ENCODE results near the gene TADA3.

The TADA3 gene

GRCh38 chr3:9768141-9768775 lies 24.0 kb downstream of the TADA3 start:
- Mint-ChIP-seq H3K27me3 (ENCODE audit: low read depth, poor library complexity) (peaks cover 24% of the 10 kb centered on the region), H3K27ac (no peak overlapping the region), H3K4me1 (peaks cover 17% of the 10 kb centered on the region), H3K4me3 (no peak overlapping the region), H3K9me3 (no peaks in the 10 kb centered on the region), H3K36me3 (ENCODE audit: low read depth) (peaks cover 5% of the 10 kb centered on the region)
- DNase-seq: no peak
- TF ChIP-seq CTCF (IDR thresholded peaks at IDR 0.05): no peak

GRCh38 chr3:9767418-9767817 lies 24.9 kb downstream of the TADA3 start:
- peaks cover 17% of the 10 kb centered on the region for H3K4me1 Mint-ChIP-seq
- no peak overlapping the region for H3K27ac Mint-ChIP-seq
- DNase-seq: no peak

GRCh38 chr3:9765865-9766264 lies 26.4 kb downstream of the TADA3 start:
- TF ChIP-seq CTCF (IDR thresholded peaks at IDR 0.05): no peak
- DNase-seq: no peak
- H3K27ac Mint-ChIP-seq: peak overlapping the region; percentile 25
- H3K36me3 Mint-ChIP-seq (ENCODE audit: low read depth): peaks cover 9% of the 10 kb centered on the region
- no peaks in the 10 kb centered on the region for H3K9me3 Mint-ChIP-seq
- H3K27me3 Mint-ChIP-seq (ENCODE audit: low read depth, poor library complexity): peaks cover 15% of the 10 kb centered on the region
- peaks cover 17% of the 10 kb centered on the region for H3K4me1 Mint-ChIP-seq
- H3K4me3 Mint-ChIP-seq: no peak overlapping the region

More at GRCh38 chr3:9767418-9767817, 24.9 kb downstream of the TADA3 start:
- no peak overlapping the region for H3K4me3 Mint-ChIP-seq
- peaks cover 19% of the 10 kb centered on the region for H3K27me3 Mint-ChIP-seq (ENCODE audit: low read depth, poor library complexity)
- H3K36me3 Mint-ChIP-seq (ENCODE audit: low read depth): peaks cover 5% of the 10 kb centered on the region
- H3K9me3 Mint-ChIP-seq: no peaks in the 10 kb centered on the region
- TF ChIP-seq CTCF (IDR thresholded peaks at IDR 0.05): no peak

GRCh38 chr3:9762871-9763270 lies 29.4 kb downstream of the TADA3 start:
- H3K9me3 Mint-ChIP-seq: no peaks in the 10 kb centered on the region
- H3K27ac Mint-ChIP-seq: peak overlapping the region; percentile 25
- peaks cover 33% of the 10 kb centered on the region for H3K36me3 Mint-ChIP-seq (ENCODE audit: low read depth)
- H3K4me3 Mint-ChIP-seq: no peak overlapping the region
- H3K4me1 Mint-ChIP-seq: peaks cover 8% of the 10 kb centered on the region
- H3K27me3 Mint-ChIP-seq (ENCODE audit: low read depth, poor library complexity): no peaks in the 10 kb centered on the region
- TF ChIP-seq CTCF (IDR thresholded peaks at IDR 0.05): no peak
- no peak for DNase-seq

- Mint-ChIP-seq H3K27me3 (ENCODE audit: low read depth, poor library complexity) (no peaks in the 10 kb centered on the region), H3K4me3 (no peak overlapping the region), H3K9me3 (no peaks in the 10 kb centered on the region), H3K4me1 (peaks cover 6% of the 10 kb centered on the region), H3K27ac (no peak overlapping the region), H3K36me3 (ENCODE audit: low read depth) (peaks cover 36% of the 10 kb centered on the region)
- no peak for TF ChIP-seq CTCF (IDR thresholded peaks at IDR 0.05)
- DNase-seq: no peak
Observed at GRCh38 chr3:9761919-9762318, 30.4 kb downstream of the TADA3 start.
